GM18511 (cell line): Measurements from ENCODE around the gene FHOD3.

ENCODE experiments used
- ATAC-seq: cut with Tn5 transposase; IDR thresholded peaks from one replicate; pipeline ENCODE4 v1.9.1; 2021; ENCODE audit warnings: mild to moderate bottlenecking, moderate library complexity; ENCODE audit not compliant: unreplicated experiment

Gene FHOD3

GRCh38 chr18:36680042-36680441, 382.5 kb downstream of the FHOD3 start:
- ATAC-seq = no peak

DNA sequence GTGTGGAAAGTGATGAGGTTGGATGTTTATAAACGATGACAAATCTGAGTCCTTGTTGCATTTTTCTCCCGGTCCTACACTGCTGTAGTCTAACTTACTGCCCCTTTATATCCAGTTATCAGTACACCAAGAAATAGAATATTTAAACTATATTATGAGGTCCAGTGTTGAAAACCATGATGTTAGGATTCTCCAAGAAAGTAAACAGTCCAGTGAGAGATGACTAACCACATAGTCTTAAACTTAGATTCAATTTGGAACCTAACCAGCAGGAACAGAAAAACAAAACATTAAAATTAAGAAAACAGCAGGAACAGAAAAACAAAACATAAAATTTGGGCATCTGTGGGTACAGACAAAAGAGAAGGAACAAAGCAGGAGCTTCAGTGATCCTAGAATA, 388.1 kb downstream of the FHOD3 start:
- ATAC-seq = no peak

DNA sequence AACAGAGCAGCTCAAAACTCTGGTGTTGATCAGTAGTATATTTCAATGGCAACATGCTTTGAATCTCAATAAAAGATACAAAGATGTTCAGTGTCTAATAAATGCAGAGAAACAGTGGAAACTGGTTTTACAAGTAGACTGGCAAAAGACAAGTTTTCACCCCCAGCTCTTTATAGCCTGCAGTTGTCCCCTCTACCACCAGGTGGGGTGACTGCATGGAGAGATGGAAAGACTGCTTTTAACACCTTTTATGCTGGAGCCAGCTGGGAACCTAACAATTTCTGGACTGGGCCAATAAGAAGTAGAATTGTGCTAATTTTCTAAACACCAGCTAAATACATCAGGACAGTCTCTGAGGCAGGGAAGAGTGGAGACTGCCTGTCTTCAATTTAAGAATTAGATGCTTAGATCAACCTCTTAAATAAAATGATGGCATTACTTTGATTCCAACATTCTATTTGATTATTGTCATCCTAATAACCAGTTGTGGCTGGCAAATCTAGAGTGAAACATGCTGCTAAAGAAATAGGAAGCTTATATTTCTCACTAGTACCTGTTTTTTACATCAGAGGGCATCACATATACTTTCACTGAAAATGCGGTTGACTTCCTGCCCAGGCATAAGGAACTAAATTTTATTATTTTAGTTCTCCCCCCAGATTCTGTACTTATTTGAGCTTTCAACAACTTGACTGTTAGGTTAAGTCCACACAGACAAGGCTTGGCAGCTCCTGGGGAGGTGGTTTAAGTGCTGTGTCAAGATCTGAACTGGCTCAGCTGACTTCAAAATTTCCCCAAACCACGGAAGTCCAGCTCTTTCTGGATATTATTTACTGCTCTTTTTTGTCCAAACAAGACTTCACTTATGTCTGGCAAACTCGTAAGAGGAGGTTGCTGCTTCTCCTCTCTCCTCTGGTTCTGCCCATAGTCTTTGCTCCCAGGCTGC, 390.8 kb downstream of the FHOD3 start:
- ATAC-seq = peak; percentile 89

DNA sequence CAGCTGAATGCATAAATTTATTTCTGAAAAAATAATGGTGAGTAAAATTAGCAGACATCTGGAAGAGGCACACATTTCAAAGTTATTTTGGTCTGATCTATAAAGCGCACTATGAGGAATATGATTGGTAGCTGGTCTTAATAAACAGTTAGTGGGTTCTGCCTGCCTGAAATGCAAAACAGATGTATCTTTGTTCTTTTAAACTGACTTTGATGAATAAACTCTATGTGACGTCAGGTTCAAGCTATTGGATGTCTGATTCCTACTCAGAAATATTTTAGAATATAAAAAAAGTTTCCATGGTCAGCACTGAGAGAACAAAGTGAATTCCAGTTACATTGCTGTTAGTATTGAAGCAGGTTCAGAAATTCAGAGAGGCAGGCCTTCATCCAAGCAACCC, 394.9 kb downstream of the FHOD3 start:
- no peak for ATAC-seq

- no peak for ATAC-seq
These were observed 395.4 kb downstream of the FHOD3 start for GRCh38 chr18:36692921-36693332.

DNA sequence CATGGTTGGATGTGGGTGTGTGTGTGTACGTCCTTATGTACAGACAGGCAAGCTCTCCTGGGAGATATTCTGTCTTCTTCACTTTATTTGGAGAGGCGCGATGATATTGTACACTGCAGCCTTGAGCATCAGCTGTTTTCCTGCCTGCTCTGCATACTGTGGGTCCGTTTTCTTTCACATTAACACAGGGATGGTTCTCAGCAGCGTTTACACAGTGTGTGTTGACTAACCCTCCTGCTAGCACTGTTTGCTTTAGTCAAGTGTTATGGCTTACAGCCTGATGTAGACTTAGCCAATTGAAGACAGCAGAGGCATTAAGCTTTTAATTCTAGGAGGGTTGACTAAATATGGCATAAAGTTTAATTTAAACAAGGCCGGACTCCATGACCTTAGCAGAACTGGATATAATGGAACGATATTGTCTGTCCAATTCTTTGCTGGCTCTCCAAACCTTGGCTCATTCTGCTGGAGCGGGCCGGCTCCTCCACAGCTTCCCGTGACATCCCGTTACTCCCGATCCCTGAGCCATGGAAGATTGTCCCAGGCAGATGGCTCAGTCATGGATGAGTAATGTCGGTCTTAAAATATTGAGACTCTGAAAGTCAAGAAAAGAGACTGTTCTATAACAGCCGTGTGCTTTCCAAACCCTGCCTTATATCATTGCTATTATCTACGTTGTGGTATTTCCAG, 396.6 kb downstream of the FHOD3 start:
- ATAC-seq = no peak

- no peak for ATAC-seq
These were observed 398.3 kb downstream of the FHOD3 start for GRCh38 chr18:36695806-36696205.

GRCh38 chr18:36697905-36698304, 400.4 kb downstream of the FHOD3 start:
- no peak for ATAC-seq

GRCh38 chr18:36700955-36701354, 403.4 kb downstream of the FHOD3 start:
- ATAC-seq = no peak

GRCh38 chr18:36702401-36703013, 405.0 kb downstream of the FHOD3 start:
- ATAC-seq = no peak

DNA sequence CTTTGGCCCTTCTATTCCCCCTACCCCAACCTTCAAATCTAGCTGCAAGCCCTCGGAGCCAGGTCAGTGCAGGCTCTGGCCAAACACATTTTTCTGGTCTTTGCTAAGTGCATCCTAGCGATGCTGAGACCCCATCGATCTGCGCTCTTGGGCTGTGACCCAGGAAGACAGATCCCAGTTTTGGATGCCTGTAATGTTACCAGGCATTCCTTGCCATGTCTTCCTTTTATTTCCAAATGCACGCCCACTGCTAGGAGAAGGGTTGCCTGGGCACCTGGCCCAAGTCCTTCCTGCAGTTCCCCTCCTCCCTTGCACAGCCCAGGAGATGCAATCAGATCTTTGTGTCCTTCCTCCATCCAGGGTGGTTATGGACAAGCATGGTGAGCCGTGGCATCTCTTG, 406.6 kb downstream of the FHOD3 start:
- no peak for ATAC-seq

GRCh38 chr18:36706134-36706881, 408.8 kb downstream of the FHOD3 start:
- no peak for ATAC-seq

DNA sequence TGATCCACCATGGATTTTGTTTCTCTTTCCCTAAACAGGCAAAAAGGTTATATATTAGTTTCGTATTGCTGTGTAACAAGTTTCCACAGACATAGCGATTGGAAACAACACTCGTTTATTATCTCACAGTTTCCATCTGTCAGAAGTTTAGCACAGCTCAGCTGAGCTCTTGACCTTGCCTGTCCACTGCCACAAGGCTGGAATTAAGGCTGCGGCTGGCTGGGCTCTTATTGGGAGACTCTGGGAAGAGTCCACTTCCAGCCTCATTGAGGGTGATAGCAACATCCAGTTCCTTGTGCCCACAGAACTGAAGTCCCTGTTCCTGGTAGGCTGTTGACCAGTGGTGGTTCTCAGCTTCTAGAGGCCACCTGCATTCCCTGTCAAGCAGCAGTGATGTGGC, 410.9 kb downstream of the FHOD3 start:
- no peak for ATAC-seq

DNA sequence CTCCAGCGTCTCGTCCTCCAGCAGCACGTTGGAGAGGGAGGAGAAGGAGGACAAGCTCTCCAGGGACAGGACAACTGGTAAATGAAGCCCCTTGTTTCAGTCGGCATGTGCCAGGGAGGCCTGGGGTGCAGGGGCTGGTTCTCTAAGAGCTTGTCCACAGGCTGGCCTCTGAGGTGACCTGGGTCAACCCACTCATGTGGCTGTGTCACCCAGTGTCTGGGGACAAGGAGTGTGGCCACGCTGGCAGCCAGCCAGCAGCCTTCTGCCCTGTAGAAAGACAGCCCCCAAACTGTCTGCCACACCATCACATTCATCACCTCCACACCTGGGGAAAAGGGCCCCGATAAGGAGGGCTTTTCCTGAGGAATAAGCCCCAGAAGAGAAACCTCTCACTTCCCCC, 411.8 kb downstream of the FHOD3 start:
- ATAC-seq = no peak

DNA sequence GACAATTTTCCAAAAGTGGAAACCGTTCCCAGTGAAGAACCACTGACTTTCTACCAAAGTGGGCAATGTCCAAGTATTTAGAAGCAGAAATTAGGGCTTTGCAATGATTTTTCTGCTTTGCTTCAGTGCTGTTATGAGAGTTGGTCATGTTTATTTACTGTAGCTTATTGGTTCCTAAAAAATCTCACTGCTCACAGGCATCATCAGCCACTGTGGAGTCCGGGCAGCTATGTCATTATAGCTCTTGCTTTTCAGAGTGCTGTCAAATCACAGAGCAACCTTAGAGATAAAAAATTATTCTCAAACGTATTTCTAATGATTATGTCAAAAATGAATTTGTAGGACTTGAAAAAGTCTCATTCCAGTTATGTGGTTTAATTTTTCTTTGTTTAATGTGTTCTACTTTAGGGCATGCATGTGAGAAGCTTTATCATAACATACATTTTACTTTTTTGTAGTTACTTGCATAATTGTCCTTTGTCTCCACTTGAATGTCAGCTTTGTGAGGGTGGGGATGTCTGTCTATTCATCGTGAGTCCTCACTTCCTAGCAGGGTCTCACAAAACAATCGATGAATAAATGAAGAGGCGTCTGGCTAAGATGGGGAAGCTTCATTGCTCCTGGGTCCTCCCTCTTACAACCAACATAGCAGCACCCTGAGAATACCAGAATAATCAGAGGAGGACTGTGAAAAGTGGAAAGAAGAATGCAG, 413.7 kb downstream of the FHOD3 start:
- no peak for ATAC-seq

DNA sequence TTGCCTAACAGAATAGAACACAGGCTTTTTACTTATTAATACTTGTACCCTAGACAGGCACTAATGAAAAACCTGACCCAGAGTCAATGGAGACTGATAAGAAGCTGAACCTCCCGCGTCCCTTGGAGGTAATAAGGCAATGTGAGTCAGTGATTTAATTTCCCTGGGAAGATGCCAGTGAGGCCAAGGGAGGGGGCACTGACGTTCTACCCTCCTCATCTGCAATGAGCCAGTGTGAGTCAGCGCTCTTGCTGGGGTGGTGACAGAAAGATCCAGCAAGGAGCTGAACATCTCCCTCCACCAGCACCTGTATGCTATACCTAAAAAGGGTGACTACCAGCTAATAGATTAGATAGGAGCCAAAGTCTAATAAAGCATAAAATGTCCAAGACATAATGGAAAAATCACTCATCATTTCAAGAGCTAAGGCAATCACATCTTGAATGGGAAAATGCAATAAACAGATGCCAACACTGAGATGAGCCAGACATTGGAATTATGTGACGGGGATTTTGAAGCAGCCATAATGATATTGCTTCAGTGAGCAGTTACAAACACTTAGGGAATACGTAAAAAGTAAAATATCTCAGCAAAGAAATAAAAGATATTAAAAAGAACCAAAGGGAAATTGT, 414.4 kb downstream of the FHOD3 start:
- no peak for ATAC-seq

DNA sequence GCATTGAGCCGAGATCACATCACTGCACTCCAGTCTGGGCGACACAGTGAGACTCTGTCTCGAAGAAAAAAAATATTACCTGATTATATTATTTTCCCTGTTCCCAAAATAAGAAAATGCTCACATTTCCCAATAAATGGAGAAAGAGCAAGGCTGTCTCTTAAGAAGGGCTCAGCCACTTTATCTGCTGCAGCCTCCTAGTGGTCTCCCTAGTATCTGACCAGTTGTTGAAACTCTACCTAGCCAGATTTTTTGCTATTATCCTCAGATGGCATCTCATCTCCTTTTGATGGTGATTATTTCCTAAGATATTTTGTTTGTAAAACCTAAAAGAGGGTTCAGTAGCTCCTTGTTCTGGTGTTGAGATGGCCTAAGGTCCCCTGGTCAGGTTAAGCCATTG, 417.0 kb downstream of the FHOD3 start:
- no peak for ATAC-seq

- no peak for ATAC-seq
These were observed 420.1 kb downstream of the FHOD3 start for GRCh38 chr18:36717422-36718110.

DNA sequence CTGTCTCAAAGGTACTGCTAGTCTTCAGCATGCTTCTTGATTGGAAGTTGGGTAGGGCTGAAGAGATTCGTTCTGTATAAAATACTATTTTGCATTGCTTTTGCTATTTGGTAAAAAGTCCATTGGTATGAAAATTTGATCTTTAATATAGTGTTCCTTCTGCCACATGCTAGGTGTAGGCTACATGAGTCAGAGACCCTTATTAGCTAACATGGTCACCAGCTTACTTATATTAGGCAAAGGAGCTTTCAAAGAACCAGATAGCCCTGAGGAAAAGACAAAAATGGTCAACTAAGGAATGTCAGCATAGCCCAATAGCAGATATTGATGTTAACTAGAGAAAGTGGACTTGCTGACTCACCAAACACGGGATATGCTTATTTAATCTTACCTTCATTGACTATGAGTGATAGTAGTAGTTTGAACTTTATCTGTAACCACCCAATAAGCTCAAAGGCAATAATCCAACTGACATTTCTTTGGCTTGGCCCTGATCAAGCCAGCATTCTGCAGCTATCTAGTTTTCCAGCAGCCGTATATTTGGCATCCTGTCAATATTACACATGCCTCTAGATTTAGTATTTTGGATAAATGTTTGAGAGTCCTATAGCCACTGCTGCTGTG, 421.3 kb downstream of the FHOD3 start:
- no peak for ATAC-seq
